Mucosa of descending colon (tissue), 3 donors: ENCODE data around the gene FXYD5. TPM values are rescaled to one million over a fixed set of nuclear protein-coding genes. Genes with fewer than 3 reads are reported as not detected.
A peak's percentile ranks its signal among the peaks of the same experiment; 100 is the strongest.

ENCODE experiments used
- ATAC-seq: fragments of 200-7000 bp; cut with Tn5 transposase; one replicate; pipeline ENCODE4 v1.9.1; 2020; ENCODE audit warnings: mild to moderate bottlenecking, moderate library complexity
- DNase-seq, 3 donors: peaks; one replicate each; pipeline ENCODE4 v3.0.0-alpha.2; 2020
- H3K36me3 ChIP-seq: fragments of 200-600 bp; one replicate; pipeline ENCODE4 v1.8.0; 2021; ENCODE audit warnings: low read depth, mild to moderate bottlenecking
- H3K4me1 ChIP-seq: fragments of 200-600 bp; one replicate; pipeline ENCODE4 v1.8.0; 2021; ENCODE audit warnings: low read depth, mild to moderate bottlenecking
- H3K4me3 ChIP-seq: fragments of 200-600 bp; one replicate; pipeline ENCODE4 v1.8.0; 2021; ENCODE audit warnings: mild to moderate bottlenecking
- H3K9me3 ChIP-seq: fragments of 200-600 bp; one replicate; pipeline ENCODE4 v1.8.0; 2021; ENCODE audit warnings: mild to moderate bottlenecking
- intact Hi-C, 2 donors: fragments of 100-400 bp; cut with DNase I in 1 of 2; cut with micrococcal nuclease in 1 of 2; formaldehyde crosslinking; loops; one replicate each; pipeline versions ENCODE4 v1.11.0 to v1.11.1; 2022; cut with DNase I, micrococcal nuclease
- total RNA-seq, 3 donors: library from RNA; stranded (reverse); fragmentation: NEBNext Ultra II Directional in 2 of 3; extraction: Animal tissue kit (Norgen Biotek cat#: 25700) in 2 of 3; gene quantifications; one replicate each; pipeline versions ENCODE4 v1.2.1 to v1.2.4, GENCODE V29; 2021 to 2023
- TF ChIP-seq, protein P1 (sequence below): fragments of 200-600 bp; IDR thresholded peaks from one replicate; pipeline ENCODE4 v1.8.0; 2022; ENCODE audit warnings: antibody characterized with exemption, mild to moderate bottlenecking
- donor health status: DM: no; HTN: no; CAD: no; lungs with moderate emphysema.
- donor health status: DM: no; HTN: no; CAD: no.
- donor health status: DM: no; HTN: yes; CAD: no.

The FXYD5 gene
- total RNA-seq, 3 donors from 2014 or later, result 9.1 to 20.8 (median 17.9) TPM

DNA sequence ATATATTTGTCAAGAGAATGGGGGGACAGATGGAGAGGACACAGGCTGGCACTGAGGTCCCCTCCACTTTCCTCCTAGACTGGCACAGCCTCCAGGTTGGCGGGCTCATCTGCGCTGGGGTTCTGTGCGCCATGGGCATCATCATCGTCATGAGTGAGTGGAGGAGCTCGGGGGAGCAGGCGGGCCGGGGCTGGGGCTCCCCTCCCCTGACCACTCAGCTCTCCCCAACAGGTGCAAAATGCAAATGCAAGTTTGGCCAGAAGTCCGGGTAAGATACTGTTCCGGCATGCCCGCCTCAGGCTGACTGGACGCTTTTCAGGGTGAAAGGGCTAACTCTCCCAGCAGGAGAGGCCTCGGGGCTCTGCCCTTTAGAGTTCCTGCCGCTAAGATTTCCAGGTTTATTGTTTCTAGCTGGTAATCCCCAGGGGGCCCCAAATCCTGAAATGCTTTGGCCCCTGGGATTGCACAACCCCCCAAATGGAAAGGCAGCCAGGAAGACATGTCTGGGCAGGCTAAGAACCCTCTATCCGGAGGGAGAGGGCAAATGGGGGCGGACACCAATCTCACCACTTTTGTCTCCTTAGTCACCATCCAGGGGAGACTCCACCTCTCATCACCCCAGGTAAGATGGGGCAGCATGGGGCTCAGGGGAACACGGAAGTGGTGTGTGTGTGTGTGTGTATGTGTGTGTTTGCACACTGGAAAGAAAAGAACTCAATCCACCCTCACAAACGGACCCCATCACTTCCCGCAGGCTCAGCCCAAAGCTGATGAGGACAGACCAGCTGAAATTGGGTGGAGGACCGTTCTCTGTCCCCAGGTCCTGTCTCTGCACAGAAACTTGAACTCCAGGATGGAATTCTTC is 31.6 kb upstream of the FXYD5 start:
- no peaks in the 10 kb centered on the region for H3K9me3 ChIP-seq
- TF ChIP-seq, protein P1, sequence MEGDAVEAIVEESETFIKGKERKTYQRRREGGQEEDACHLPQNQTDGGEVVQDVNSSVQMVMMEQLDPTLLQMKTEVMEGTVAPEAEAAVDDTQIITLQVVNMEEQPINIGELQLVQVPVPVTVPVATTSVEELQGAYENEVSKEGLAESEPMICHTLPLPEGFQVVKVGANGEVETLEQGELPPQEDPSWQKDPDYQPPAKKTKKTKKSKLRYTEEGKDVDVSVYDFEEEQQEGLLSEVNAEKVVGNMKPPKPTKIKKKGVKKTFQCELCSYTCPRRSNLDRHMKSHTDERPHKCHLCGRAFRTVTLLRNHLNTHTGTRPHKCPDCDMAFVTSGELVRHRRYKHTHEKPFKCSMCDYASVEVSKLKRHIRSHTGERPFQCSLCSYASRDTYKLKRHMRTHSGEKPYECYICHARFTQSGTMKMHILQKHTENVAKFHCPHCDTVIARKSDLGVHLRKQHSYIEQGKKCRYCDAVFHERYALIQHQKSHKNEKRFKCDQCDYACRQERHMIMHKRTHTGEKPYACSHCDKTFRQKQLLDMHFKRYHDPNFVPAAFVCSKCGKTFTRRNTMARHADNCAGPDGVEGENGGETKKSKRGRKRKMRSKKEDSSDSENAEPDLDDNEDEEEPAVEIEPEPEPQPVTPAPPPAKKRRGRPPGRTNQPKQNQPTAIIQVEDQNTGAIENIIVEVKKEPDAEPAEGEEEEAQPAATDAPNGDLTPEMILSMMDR, result no peak
- intact Hi-C loops, result no loop called here
- H3K4me3 ChIP-seq, result no peak overlapping the region
- DNase-seq (no peak), ATAC-seq (no peak)
- peaks cover 3% of the 10 kb centered on the region for H3K36me3 ChIP-seq
- H3K4me1 ChIP-seq, result peaks cover 59% of the 10 kb centered on the region

DNA sequence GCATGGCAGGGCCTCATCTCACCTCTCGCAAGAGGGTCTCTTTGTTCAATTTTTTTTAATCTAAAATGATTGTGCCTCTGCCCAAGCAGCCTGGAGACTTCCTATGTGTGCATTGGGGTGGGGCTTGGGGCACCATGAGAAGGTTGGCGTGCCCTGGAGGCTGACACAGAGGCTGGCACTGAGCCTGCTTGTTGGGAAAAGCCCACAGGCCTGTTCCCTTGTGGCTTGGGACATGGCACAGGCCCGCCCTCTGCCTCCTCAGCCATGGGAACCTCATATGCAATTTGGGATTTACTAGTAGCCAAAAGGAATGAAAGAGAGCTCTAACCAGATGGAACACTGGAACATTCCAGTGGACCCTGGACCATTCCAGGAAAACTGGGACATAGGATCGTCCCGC is 31.0 kb upstream of the FXYD5 start:
- TF ChIP-seq, protein P1, result no peak
- ATAC-seq, result peak; percentile 5
- peaks cover 64% of the 10 kb centered on the region for H3K4me1 ChIP-seq

DNA sequence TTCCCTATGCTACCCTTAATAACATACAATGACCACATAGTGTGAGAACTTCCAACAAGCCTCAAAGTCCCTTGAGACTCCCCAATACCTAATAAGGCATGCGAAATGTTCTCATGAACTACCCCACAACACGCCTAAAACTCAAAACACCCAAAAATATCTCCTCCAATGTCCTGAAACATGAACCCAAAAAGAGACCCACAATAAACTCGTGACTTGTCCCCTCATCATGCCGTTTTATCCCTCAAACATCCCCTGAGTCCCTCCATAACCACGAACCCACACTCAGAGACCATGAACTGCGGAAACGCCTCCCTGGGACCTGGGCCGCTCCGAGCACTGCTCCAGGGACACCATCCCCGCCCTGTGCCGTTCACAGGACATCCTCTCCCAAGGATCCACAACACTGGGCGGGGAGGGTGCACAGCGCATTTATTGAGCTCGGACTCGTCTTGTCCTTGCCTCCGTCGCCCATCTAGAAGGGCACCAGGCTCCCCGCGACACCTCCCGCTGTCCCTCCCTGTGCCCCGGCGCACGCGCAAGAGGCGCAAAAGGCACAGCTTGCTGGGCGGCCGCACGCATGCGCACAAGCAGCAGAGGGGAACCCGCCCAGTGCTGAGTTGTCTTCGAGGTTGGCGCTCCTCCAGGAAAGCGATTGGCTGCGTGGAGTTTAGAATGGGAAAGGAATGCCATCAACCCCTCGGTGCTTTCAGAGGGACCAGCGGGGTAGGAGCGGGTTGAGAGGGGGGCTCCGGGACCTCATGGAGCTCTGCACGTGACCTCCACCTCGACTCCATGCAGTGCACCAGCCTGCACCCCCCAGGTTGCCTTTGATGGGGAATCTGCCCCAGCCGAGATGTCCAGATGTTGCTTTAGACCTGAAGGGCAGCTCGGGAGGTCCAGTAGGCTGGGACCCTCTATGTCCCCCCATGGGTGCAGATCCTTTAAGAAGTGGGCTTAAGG is 30.2 kb upstream of the FXYD5 start:
- TF ChIP-seq, protein P1, result no peak
- intact Hi-C loops, result no loop called here
- ATAC-seq (peak; percentile 68), DNase-seq (peak; percentile 95 to 97 (median 96))
- Histone ChIP-seq H3K9me3 (no peaks in the 10 kb centered on the region), H3K4me1 (peaks cover 68% of the 10 kb centered on the region), H3K4me3 (peak overlapping the region; percentile 9), H3K36me3 (peaks cover 3% of the 10 kb centered on the region)

More for the DNA sequence above, 31.0 kb upstream of the FXYD5 start:
- H3K36me3 ChIP-seq, result peaks cover 3% of the 10 kb centered on the region
- H3K9me3 ChIP-seq, result no peaks in the 10 kb centered on the region
- DNase-seq, result peak in 2 of 3 donors; percentile 63 to 64
- intact Hi-C loops, result no loop called here
- no peak overlapping the region for H3K4me3 ChIP-seq

DNA sequence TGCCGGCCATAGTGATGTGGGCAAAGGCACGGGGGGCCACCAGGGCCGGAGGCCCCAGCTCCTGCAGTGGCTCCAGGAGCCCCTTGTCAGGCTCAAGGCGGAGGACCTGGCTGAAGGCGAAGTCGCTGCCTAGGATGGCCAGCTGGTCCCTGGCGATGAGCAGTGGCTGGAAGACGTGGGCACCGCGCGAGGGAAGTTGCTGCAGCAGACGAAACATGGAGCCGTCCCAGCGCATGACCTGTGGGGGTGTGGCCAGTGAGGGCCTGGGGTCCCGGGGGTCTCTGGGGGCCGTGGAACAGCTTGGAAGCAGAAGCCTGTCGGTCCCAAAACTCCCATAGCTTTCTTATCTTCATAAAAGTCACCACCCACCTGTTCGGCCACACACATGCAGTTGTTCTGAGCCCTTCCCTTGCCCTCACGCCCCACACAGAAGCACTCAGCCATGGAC is 29.2 kb upstream of the FXYD5 start:
- TF ChIP-seq, protein P1, result no peak
- ATAC-seq (peak; percentile 26), DNase-seq (peak; percentile 53 to 73 (median 66))
- peaks cover 62% of the 10 kb centered on the region for H3K4me1 ChIP-seq
- peaks cover 3% of the 10 kb centered on the region for H3K36me3 ChIP-seq
- no peaks in the 10 kb centered on the region for H3K9me3 ChIP-seq
- intact Hi-C loops, result no loop called here
- H3K4me3 ChIP-seq, result no peak overlapping the region

DNA sequence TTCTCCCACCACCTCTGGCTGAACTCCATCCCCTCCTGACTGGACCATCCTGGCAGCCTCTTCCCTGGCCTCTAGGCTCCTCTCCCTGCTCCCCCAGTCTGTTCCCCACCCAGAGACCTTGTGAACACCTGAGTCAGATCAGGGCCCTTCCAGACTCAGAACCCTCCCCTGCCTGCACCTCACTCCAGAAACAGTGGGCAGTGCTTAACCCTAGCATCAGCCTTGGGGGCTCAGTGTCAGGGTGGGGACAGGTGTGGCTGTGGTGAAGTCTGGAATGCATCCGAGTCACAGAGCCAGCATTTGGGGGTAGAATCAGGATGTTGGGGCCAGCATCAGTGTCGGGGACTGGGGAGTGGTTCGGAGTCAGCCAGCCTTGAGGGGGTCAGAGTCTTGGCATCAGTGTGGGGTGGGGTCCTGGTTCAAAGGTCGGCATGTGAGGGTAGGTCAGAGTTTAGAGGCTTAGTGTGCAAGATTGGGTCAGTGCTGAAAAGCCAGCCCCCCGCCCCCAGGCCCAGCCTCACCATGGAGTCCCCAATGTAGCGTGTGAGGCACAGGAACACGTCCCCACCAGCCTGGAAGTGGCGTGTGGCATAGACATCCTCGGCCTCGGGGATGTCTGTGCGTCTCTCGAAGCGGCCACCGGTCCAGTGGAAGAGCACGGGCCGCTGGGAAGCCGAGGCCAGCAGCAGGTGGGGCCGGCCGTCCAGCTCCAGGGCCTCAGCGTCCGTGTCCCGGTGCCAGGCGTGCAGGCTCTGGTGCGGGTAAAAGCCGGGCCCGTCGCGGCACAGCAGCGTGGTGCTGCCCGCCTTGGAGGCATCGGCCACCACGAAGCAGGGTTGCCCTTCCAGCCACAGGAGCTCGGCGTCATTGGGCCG is 28.5 kb upstream of the FXYD5 start:
- peak in 2 of 3 donors; percentile 42 to 62 for DNase-seq
- Histone ChIP-seq H3K9me3 (no peaks in the 10 kb centered on the region), H3K36me3 (no peaks in the 10 kb centered on the region), H3K4me1 (peaks cover 61% of the 10 kb centered on the region), H3K4me3 (no peak overlapping the region)
- TF ChIP-seq, protein P1, result no peak
- ATAC-seq, result peak; percentile 1
- intact Hi-C loops, result no loop called here
